NCI-H2029 (cell line): Measurements from ENCODE around the gene LINC00237.

ENCODE experiments used
- DNase-seq: peaks from one replicate; lab custom pipeline; 2025; lab: John Stamatoyannopoulos, UW

LINC00237 gene

DNA sequence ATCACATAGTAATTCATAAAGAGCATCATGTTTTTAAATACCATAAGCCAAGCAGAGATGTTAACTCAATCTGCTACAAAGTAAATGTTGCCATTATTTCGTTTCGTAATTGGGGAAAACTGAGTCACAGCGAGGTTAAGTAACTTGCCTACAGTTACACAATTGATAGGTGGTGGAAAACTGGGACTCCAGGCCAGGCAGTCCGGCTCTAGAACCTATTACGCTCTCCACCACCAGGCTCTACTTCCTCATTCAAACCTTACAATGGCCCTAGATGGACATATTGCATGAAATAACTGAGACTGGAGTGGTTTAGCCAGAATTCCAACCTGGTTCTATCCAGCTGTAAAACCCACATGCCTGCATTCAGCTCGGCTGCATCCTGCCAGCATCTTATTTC lies 58.2 kb downstream of the LINC00237 start:
- no peak for DNase-seq

DNA sequence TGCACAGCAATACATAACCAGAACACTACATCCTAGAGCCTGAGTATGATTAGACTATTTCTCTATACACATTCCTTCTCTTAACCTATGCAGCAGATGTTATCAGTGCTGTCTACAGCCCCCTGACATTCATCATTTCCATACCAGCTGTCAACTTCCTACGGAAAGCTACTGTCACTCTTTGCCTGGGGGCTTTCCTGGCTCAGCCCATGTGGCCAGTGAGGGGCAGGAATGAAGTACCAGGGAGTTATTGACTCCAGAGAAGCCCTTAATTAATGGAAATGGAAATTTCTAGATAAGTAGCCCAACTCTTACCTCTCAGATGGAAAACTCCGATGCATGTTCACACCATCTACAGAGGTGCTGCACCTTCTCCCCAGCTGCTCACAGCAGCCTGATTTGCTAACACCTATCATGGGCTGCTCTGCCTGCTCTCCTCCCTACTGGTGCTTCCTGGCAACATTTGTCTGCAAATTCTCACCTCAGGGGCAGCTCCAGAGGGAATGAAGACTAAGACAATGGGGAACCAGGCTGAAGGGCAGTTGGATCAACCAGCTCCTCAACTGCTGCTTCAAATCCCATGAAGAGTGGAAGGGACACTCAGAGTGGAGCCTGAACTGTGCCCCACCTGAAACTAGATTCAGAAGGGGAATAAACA lies 59.6 kb downstream of the LINC00237 start:
- DNase-seq = no peak
